GM19240 (cell line): ENCODE data around the gene ADGRL1.
"Not testable (repeated sequence)": the region's sequence is repeated elsewhere in the genome, so short reads cannot be mapped to it uniquely, and the experiment has no call there.

Experiments
- DNase-seq: peaks from one replicate; pipeline ENCODE4 v3.0.0; 2011; ENCODE audit warnings: low spot score; ENCODE audit not compliant: insufficient read length

The ADGRL1 gene

DNA sequence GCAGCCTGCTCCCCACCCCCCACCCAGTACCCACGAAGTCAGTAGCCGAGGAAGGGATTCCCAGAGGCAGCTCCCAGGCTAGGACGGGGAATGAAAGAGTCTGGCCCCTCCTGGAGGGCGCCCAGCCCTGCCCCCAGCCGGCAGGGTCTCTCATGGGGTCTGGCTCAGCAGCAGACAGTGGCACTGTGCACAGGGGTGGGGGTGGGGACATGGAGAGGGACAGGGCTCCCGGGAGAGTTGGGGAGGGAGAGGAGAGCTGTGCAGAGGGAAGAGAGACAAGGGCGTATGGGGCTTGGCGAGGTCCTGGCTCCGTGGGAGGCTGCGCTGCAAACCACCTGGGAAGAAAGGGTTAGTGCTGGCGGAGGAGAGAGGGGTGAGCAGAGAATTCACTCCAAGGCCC lies 41.9 kb downstream of the ADGRL1 start:
- DNase-seq = no peak

- no peak for DNase-seq
Measured at GRCh38 chr19:14162871-14163297, 43.1 kb downstream of the ADGRL1 start.

- DNase-seq = no peak
Measured at GRCh38 chr19:14161305-14161704, 44.7 kb downstream of the ADGRL1 start.

- no peak for DNase-seq
Measured at GRCh38 chr19:14160017-14160703, 45.8 kb downstream of the ADGRL1 start.

- no peak for DNase-seq
Measured at GRCh38 chr19:14159059-14159458, 46.9 kb downstream of the ADGRL1 start.

- DNase-seq = no peak
Measured at GRCh38 chr19:14158276-14159023, 47.5 kb downstream of the ADGRL1 start.

GRCh38 chr19:14156971-14157717 lies 48.8 kb downstream of the ADGRL1 start:
- DNase-seq = no peak

- DNase-seq = no peak
Measured at GRCh38 chr19:14156122-14156521, 49.8 kb downstream of the ADGRL1 start.

- DNase-seq = no peak
Measured at GRCh38 chr19:14155371-14155770, 50.6 kb downstream of the ADGRL1 start.

DNA sequence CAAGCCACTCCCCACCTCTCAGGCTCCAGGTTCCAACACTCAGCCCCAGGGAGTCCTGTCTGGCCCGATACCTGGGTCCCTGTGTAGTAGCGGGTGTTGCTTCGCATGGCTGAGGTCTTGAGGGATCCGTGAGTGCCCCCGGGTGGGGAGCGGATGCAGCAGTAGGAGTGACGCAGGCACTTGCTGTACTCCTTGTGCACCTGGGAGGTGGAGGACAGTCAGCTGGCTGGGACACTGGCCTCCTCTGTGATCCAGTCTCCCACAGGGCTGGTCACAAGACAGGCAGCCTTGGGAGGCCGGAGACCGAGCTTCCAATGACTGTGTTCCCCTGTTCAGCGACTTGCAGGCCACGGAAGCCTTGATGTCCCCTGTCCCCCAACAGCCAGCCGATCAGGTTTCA lies 53.3 kb downstream of the ADGRL1 start:
- DNase-seq = no peak

DNA sequence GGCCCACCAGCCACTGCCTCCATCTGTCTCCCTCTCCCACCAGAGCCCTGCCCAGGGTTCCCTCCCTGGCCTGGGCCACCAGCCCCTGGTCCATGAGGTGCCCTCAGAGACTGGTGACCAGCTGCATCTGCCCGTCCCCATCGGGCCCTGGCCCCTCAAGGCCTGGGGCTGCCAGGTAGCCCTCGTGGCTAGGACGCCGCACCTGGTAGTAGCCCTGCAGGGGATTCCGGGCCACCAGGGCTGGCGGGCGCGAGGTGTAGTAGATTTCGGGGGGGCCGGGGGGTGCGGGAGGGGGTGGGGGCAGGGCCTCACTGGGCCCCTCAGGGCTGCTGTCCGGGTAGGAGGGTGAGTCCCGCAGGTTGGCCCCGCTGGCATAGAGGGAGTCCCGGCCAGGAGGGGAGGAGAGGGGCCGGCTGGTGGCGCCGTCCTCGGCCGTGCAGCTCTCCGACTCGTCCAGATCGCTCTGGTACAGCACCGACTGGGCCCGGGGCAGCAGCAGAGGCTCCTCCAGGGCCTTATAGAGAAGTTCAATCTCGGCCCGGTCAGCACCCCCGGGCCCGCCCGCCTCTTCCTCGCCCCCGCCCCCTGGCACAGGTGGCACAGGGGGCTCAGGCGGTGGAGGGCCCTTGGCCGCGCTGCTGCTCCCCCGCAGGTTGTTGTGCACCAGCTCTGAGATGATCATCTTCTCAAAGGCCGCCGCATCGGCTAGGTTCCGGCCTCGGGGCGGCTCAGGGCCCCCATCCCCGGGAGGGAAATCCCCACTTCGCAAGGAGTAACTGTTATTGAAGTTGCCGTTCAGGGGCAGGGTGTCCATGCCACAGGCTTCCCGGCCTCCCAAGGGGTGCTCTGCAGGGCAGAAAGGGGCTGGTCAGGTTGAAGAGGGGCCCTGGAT lies 55.0 kb downstream of the ADGRL1 start:
- no peak for DNase-seq

DNA sequence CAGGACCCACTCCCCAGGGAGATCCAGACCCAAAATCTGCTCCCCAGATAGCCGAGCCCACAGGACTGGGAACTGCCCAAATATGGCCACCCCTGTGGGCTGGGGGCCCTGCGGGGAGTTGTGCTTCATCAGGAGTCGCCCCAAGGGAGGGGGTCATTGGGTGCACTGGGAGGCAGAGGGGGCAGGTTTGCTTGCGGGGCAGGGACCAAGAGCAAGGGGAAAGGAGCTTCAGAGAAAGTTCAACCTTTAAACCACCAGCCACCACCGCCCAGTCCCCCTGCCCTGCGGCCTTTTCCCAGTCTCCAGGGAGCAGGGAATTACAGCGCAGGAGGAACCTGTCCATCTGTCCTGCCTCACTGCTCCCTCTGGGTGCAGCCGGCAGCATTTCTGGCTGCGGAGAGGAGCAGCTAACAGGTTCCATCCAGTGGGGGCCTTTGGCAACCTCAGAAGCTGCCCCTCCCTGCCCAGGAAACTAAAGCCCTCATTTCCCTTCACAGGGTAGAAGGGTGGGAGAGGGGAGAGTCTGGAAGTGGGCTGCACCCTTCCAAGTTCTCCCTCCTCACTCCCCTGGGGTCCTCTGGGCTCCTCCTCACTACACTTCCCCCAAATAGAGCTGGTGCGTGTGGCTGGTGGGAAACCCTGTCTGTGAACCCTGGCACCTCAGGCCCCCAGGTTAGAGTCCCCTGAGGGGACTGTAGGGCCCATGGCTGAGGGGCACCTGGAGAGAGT lies 55.8 kb downstream of the ADGRL1 start:
- DNase-seq = no peak

DNA sequence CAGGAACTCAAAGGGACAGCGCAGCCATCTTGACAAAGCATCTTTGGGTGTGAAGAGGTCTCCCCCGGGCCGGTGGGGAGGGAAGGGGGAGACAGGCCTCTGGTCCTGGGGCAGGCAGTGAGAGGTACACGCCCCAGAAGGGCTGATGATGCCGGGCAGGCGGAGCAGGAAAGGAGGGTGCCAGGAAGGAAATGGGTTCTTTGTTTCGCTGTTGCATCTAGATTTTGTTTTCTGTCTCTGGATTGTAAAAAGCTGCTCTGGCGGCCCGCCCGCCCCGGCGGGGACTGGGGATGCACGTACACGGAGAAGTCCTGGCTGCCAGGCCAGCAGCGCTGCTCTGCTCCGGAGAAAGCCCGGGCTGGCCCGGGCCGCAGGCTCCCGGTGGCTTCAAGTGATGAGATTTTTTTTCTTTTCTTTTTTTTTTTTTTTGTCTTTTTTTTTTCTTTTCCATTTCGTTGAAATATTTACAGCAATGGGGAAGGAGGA lies 56.4 kb downstream of the ADGRL1 start:
- peak; percentile 47 for DNase-seq

- no peak for DNase-seq
Measured at GRCh38 chr19:14148751-14149410, 57.1 kb downstream of the ADGRL1 start.

GRCh38 chr19:14147797-14148605 lies 58.0 kb downstream of the ADGRL1 start:
- DNase-seq = peak; percentile 55

GRCh38 chr19:14146789-14147216 lies 59.2 kb downstream of the ADGRL1 start:
- no peak for DNase-seq

GRCh38 chr19:14146169-14146568 lies 59.8 kb downstream of the ADGRL1 start:
- DNase-seq = not testable (repeated sequence)

- no peak for DNase-seq
Measured at GRCh38 chr19:14145381-14145780, 60.6 kb downstream of the ADGRL1 start.
